NCI-H774 (cell line): ENCODE results near the gene FAM76A.
"Not testable (repeated sequence)": the region's sequence is repeated elsewhere in the genome, so short reads cannot be mapped to it uniquely, and the experiment has no call there.

Source experiments
- DNase-seq: peaks from one replicate; lab custom pipeline; 2025; lab: John Stamatoyannopoulos, UW

The FAM76A gene

DNA sequence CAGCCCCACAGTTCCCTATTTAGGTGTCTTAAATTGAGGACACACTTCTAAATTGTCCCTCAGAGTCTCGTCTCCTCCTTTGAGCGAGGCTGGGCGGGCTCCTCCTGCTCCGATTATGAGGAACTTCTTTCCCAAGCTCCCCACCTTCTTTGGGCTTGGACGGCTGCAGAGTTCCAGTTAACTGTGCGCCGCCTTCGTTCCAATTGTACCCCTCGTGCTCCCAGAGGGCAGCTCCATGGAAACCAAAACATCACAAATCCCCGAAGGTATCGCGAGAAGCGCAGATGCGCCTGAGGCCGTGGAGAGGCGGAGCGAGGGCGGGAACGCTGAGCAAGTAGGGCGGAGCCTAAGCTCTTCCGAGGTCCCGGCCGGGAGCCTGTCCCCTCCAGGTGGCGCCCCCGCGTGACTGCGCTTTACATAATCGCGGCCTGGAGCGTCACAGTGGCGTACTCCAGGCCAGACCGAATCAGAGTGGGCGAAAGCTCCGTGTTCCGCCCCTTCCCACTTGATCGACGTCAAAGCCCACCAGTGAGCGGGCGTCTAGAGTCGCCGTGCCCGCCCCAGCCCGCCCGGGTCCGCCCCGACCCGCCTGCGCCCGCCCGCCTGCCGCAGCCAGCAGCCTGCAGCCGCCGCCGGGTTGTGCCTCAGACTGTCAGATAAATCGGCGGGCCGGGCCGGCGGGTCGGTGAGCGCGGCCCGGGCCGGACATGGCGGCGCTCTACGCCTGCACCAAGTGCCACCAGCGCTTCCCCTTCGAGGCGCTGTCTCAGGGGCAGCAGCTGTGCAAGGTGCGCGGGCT is at the start of gene FAM76A:
Gene FAM76A (plus strand): TSS at position 588 of the 799 bp plus-strand sequence. CDS start 120 bp downstream, at position 708.
- DNase-seq: peak; percentile 94

DNA sequence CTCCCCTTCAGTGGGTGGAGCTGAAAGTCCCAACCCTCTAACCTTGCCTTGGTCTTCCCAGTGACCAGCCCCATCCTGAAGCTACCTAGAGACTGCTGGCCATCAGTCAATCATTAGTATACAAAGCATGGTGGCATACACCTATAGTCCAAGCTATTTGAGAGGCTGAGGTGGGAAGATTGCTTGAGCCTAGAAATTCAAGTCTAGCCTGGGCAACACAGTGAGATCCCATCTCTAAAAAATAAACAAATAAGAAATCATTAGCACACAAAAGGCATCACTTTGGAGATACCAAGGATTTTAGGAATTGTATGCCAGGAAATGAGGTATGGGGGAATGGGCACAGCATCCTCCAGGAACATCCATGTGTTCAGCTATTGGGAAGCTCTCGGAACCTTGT is 49.4 kb upstream of the FAM76A start:
- DNase-seq: no peak

DNA sequence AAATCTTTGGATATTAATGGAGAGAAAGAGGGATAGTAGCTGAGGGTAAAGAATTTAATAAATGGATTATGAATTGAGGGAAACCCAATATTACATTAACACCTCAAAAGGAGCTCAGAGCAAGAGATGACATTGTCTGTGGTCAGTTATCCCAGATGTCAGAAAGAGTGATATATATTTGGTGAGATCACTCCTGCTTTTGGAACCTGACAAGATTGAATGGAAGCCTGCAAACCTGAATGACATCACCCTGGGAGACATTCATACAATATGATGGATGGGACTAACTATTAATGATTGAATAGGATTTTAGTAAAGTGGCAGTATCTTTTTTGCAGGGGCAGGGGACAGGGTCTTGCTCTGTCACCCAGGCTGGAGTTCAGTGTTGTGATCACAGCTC is 47.0 kb upstream of the FAM76A start:
- no peak for DNase-seq

DNA sequence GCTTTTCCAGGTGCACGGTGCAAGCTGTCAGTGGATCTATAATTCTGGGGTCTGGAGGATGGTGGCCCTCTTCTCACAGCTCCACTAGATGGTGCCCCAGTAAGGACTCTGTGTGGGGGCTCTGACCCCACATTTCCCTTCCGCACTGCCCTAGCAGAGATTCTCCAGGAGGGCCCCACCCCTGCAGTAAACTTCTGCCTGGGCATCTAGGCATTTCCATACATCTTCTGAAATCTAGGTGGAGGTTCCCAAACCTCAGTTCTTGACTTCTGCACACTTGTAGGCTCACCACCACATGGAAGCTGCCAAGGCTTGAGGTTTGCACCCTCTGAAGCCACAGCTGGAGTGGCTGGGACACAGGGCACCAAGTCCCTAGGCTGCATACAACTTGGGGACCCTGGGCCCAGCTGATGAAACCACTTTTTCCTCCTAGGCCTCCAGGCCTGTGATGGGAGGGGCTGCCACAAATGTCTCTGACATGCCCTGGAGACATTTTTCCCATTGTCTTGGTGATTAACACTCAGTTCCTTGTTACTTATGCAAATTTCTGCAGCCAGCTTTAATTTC is 45.5 kb upstream of the FAM76A start:
- not testable (repeated sequence) for DNase-seq

DNA sequence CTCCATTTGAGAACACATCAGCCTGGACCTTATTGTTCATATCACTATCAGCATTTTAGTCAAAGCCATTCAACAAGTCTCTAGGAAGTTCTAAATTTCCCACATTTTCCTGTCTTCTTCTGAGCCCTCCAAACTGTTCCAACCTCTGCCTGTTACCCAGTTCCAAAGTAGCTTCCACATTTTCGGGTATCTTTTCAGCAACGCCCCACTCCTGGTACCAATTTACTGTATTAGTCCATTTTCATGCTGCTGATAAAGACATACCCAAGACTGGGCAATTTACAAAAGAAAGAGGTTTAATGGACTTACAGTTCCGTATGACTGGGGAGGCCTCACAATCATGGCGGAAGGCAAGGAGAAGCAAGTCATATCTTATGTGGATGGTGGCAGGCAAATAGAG is 44.2 kb upstream of the FAM76A start:
- not testable (repeated sequence) for DNase-seq

DNA sequence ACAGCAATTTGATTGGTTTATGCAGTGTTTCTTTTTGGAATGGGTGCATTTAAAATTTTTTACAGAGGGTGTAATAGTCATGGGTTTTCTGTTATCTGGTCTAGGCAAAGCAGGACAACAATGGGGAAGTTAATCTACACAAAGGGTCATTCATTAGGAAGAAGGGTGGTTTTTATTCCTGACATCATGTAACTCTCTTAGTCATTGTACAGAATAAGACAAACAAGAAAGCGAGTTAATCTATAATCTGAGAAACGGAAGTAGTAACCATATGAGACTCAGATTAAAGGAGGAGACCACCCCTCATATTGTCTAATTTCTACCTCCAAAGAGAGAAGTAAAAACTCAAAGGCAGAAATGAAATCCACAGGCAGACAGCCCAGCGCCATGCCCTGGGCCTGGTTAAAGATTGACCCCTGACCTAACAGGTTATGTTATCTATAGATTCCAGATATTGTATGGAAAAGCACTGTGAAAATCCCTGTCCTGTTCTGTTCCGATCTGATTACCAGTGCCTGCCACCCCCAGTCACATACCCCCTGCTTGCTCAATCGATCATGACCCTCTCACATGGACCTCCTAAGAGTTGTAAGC is 43.3 kb upstream of the FAM76A start:
- no peak for DNase-seq

DNA sequence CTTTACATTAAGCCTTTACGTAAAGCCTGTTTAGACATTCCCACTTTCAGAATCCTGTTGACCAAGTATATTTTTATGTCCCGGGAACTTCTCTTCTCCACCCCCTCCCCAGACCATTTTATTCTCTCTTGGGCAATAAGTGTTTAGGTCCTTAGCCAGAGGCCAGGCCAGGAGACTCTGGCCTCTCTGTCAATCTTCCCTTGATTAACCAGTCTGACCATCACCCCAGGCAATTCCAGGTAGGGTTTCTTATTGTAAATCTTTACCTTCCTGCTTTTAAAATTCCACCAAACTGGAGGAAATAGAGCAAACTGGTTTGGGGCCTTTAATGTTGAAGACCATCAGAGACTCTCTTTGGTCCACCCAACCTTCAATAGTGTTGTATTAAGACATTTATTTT is 41.6 kb upstream of the FAM76A start:
- DNase-seq: no peak

DNA sequence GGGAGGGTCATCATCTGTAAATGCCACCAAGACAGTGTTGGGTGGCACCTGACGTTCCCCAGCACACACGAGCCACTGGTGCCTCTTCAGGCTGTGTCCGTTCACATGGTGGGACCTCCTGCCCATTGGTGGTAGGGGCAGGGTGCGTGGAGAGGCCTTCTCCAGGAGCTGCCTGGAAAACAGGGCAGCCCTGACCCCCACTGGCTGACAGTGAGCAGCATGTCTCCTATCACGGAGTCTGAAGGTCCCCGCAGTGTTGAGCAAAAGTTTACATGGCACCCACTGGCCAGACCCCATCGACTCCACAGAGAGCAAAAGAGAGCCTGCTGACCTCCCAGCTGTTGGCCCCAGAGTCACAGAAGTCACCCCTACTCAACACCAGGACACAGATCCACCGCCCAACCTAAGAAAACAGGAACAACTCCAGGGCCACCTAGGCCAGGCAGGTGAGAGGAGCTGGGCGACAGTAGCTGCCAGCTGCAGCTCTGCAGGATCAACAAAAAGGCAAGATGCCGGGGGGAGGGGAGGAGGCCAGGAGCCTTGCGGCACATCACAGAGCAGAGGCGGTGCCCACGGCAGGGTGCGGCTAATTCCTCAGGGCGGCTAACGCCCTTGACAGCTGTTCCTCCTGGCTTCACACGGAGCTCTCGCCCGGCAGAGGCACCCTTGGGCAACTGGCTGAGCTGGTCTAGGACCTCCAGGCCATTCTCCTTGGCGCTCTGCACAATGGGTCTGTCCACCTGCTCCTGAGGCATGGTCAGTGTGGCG is 39.4 kb upstream of the FAM76A start:
- no peak for DNase-seq

DNA sequence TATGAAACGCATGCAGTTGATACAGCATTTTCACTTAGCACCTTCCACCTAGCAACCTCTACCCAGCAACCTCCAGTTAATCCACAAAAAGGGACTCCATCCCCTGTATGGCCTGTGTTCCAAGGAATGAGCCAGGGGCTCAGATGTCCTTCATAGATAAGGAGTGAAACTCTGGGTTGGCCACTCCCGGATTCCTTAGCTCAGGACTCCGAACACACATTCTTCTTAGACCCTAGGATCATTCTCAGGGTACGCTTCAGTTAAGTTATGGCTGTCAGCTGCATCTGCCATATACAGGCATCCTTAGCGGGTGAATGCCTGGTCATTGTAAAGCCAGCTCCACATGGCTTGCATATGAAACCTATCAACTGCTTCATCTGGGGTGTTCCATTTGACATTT is 37.9 kb upstream of the FAM76A start:
- no peak for DNase-seq

DNA sequence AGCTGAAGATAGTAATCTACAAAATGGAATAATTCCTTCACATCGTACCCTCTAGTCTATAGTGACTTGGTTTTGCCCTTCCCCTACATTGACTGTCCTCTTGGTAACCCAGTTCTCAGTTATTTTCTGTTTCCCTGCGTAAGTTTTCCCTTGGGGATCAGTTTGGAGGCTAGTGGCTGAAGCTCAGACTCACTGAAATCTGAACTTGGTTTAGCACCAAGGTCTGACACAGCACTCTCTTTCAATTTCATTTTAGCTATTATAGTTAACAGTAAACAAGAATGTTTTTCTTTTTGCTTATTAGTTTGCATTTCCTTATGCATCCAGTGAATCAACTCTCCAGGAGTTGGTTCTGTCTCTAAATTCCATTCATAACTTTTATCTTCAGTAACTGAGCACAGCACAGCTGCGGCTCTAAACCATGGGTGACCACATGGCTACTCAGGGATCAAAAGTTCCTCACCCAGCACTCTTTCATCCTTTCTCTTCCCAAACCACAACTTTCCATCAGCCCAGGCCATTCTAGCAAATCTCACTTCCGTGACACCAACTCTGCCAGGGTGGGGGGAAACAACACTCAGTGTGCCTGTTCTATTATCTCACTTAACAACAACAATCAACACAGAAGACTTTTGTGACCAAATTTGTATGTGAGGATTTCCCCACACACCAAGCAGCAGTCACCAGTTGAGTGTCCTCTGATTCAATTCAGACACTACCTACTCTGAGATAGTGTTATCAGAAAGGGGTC is 36.2 kb upstream of the FAM76A start:
- no peak for DNase-seq

DNA sequence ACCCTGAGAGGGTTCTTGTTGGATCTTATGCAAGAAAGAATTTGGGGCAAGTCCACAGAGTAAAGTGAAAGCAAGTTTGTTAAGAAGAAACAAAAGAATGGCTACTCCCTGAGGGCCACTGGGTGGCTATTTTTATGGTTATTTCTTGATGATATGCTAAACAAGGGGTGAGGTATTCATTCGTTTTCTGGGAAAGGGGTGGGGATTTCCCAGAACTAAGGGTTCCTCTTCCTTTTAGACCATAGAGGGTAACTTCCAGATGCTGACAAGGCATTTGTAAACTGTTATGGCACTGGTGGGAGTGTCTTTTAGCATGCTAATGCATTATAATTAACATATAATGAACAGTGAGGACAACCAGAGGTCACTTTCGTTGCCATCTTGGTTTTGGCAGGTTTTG is 35.6 kb upstream of the FAM76A start:
- DNase-seq: no peak

DNA sequence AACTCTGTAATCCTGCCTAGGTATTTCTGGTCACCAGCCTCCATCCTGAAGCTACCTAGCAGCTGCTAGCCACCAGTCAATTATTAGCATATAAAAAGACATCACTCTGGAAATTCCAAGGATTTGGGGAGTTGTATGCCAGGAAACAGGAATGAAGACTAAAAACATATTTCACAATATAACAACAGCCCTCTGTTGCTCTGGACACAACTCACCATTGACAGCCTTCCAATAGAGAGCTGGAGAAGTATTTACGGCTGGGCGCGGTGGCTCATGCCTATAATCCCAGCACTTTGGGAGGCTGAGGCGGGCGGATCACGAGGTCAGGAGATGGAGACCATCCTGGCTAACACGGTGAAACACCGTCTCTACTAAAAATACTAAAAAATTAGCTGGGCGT is 28.9 kb upstream of the FAM76A start:
- not testable (repeated sequence) for DNase-seq

DNA sequence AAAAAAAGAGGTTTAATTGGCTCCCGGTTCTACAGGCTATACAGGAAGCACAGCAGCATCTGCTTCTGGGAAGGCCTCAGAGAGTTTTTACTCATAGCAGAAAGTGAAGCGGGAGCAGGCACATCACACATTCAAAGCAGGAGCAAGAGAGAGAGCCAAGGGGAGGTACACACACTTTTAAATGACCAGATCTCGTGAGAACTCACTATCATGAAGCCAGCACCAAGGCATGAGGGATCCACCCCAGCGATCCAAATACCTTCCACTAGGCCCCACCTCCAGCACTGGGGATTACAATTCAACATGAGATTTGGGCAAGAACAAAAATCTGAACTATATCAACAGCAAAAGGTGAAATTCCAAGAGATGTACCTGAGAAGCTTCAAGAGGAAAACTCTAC is 20.8 kb upstream of the FAM76A start:
- no peak for DNase-seq

DNA sequence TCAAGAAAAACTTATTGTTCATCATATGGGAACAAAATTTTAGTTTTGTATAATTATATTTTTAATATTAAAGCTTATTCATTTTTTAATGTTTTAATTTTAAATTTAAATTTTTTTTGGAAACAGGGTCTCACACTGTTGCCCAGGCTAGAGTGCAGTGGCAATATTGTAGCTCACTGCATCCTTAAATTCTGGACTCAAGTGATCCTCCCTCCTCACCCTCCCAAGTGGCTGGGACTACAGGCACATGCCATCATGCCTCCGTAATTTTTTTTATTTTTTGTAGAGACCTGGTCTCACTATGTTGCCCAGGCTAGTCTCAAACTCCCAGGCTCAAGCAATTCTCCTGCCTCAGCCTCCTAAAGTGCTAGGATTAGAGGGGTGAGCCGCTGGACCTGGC is 20.2 kb upstream of the FAM76A start:
- no peak for DNase-seq

DNA sequence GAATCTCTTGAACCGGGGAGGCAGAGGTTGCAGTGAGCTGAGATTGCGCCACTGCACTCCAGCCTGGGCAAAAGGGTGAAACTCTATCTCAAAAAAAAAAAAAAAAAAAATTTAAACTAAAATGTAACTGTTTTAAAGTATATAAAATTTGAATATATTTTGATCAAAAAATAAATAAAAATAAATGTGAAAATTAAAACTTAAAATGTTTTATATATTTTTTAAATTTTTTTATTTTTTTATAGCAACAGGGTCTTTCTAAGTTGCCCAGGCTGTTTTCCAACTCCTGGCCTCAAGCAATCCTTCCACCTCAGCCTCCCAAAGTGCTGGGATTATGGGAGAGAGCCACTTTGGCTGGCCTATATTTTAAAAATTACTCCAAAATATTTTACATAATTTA is 15.2 kb upstream of the FAM76A start:
- no peak for DNase-seq

DNA sequence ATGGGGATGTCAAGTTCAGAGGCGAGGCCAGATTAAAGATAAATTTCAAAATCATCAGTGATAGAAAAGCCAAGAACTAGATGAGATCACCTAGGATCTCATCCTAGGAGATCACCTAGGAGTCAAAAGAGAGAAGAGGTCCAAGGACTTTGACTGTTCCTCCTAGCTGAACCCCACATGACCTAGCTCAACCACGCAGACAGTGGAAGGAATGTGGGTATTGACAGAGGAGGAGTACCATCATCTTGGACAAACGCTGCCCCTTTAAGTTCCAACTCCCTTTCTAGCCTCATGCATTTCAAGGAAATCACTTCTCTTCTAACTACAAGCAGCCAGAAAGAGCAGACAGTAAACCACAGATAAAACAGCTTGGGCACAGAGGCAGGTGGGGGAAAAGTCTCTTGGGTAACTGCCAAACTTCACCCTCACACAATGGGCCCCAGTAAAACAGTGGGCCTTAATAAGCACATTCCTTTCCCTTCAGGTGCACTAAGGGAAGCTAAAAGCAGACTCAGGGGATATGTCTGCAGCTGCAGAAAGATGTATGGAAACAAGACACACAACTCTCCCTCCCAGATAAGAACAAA is 12.5 kb upstream of the FAM76A start:
- DNase-seq: no peak

DNA sequence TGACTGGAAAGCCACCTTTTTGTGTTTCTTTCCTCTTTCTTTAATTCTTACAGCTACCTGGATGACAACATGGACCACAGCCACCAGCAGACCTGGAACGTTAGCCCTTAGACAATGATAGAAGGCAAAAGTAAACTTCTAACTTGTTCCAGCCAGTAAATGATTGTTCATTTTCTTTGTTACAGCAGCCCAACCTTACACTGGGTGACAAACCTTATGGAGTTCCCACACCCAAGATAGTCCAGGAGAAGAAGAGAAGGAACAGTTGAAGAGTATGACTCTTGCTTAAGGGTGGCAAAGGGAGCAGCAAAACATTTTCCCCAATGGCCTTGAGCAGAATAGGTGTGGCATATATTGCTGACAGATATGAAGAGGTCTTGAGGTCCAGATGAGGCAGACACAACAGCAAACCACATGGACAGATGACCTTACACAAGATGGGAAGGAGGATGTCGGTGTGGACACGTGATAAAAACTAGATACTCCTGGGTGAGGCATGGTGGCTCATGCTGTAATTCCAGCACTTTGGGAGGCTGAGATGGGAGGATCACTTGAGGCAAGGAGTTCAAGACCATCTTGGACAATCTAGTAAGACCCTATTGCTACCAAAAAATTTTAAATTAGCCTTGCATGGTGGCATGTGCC is 11.8 kb upstream of the FAM76A start:
- no peak for DNase-seq

DNA sequence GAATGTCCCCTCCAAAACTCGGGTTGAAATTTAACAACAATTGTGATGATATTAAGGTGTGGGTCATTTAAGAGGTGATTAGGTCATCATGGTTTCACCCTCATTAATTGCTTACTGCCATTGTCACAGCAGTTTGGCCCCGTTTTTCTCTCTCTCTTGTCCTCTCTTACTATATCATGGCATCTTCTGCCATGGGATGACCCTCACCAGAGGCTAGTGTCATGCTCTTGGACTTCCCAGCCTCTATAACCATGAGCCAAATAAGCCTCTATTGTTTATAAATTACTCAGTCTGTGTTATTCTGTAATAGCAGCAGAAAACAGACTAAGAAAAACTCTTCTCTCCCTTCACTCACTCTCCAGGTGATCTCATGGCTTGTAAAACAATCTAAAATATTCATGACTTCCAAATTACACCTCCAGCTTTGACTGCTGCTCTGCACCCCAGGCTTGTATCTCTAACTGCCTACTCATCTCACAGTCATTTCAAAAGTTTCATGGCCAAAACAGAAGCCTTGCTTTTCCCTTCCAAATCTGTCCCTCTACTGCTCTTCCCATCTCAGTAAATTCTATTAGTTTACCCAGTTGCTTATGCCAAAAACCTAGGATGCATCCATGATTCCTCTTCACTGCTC is 9.4 kb upstream of the FAM76A start:
- DNase-seq: no peak

DNA sequence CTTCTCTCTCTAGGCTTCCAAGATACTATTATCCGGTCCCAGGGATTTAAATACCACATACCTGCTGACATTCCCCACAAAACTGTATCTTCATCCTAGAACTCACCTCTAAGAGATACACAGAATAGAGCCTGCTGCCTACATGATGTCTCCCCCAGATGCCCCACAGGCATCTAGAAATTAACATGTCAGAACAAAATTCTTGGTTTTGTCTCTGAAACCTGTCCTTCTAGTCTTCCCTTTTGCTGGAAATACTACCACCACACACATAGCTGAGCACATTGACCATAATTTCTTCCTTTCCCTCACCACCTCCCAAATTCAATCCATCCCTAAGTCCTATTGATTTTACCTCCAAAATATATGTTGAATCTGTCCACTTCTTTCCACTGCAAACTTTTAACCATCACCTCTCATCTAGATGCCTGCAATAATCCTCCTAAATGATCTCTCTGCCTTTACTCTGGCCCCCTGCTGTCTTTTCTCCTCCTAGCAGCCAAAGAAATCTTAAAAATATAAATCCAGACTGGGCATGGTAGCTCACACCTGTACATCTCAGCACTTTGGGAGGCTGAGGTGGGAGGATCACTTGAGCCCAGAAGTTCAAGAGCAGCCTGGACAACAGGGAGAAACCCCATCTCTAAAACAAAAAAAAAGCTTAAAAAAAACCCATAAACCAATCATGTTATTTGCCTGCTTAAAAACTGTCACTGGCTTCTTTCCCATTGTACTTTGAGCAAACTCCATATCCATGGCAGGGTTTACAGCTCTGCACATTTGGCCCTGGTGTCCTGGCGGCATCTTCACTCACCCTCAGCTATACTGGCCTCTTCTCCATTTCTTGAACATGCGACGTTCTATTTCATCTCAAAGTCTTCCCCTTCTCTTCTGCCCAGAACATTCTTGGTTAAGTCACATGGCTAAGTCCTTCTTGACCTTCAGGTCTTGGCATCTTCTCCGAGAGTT is 6.2 kb upstream of the FAM76A start:
- no peak for DNase-seq
